ENCODE measurements around the gene CAMP. TPM values are rescaled to one million over a fixed set of nuclear protein-coding genes. Genes with fewer than 3 reads are reported as not detected.

Gene CAMP
- not detected in 2 replicates for total RNA-seq (2012; rRNA removed)

- Histone ChIP-seq H3K9ac (ENCODE audit: low read depth, low read length) (no peak within 1 kb of the TSS), H3K4me1 (ENCODE audit: control insufficient read depth, insufficient read depth, low read length) (no peaks in the 10 kb centered on the region), H3K4me2 (ENCODE audit: low read length) (no peak within 1 kb of the TSS), H3K4me3 (ENCODE audit: low read length) (no peak within 1 kb of the TSS), H3K27me3 (ENCODE audit: control insufficient read depth, insufficient read depth, low read length) (peaks cover 76% of the 10 kb centered on the region), H3K36me3 (ENCODE audit: insufficient read depth, low read length) (no peaks in the 10 kb centered on the region), H3K9me3 (replicated peaks; ENCODE audit: low read length) (no peaks in the 10 kb centered on the region)
Observed at GRCh38 chr3:48222616-48223513, at the start of gene CAMP. Gene CAMP, plus strand, starts transcription at chr3:48223495. Its CDS starts 17 bp downstream, at chr3:48223512.

GRCh38 chr3:48178072-48178471 lies 45.2 kb upstream of the CAMP start:
- Histone ChIP-seq H3K36me3 (ENCODE audit: insufficient read depth, low read length) (peaks cover 68% of the 10 kb centered on the region), H3K4me3 (ENCODE audit: low read length) (no peak overlapping the region), H3K27me3 (ENCODE audit: control insufficient read depth, insufficient read depth, low read length) (no peaks in the 10 kb centered on the region), H3K9me3 (replicated peaks; ENCODE audit: low read length) (no peaks in the 10 kb centered on the region), H3K4me1 (ENCODE audit: control insufficient read depth, insufficient read depth, low read length) (no peaks in the 10 kb centered on the region), H3K4me2 (ENCODE audit: low read length) (no peak overlapping the region), H3K9ac (ENCODE audit: low read depth, low read length) (no peak overlapping the region)

GRCh38 chr3:48180021-48180420 lies 43.3 kb upstream of the CAMP start:
- Histone ChIP-seq H3K27me3 (ENCODE audit: control insufficient read depth, insufficient read depth, low read length) (no peaks in the 10 kb centered on the region), H3K4me2 (ENCODE audit: low read length) (no peak overlapping the region), H3K4me1 (ENCODE audit: control insufficient read depth, insufficient read depth, low read length) (no peaks in the 10 kb centered on the region), H3K4me3 (ENCODE audit: low read length) (no peak overlapping the region), H3K36me3 (ENCODE audit: insufficient read depth, low read length) (peaks cover 59% of the 10 kb centered on the region), H3K9me3 (replicated peaks; ENCODE audit: low read length) (no peaks in the 10 kb centered on the region), H3K9ac (ENCODE audit: low read depth, low read length) (no peak overlapping the region)

- no peak overlapping the region for H3K4me3 ChIP-seq (ENCODE audit: low read length)
- H3K4me1 ChIP-seq (ENCODE audit: control insufficient read depth, insufficient read depth, low read length) = no peaks in the 10 kb centered on the region
- no peak overlapping the region for H3K4me2 ChIP-seq (ENCODE audit: low read length)
- H3K36me3 ChIP-seq (ENCODE audit: insufficient read depth, low read length) = peaks cover 55% of the 10 kb centered on the region
- H3K9me3 ChIP-seq (replicated peaks; ENCODE audit: low read length) = no peaks in the 10 kb centered on the region
- H3K9ac ChIP-seq (ENCODE audit: low read depth, low read length) = no peak overlapping the region
- no peaks in the 10 kb centered on the region for H3K27me3 ChIP-seq (ENCODE audit: control insufficient read depth, insufficient read depth, low read length)
Observed at GRCh38 chr3:48180531-48181253, 42.6 kb upstream of the CAMP start.

GRCh38 chr3:48184299-48184698 lies 39.0 kb upstream of the CAMP start:
- Histone ChIP-seq H3K9me3 (replicated peaks; ENCODE audit: low read length) (no peaks in the 10 kb centered on the region), H3K4me3 (ENCODE audit: low read length) (no peak overlapping the region), H3K4me1 (ENCODE audit: control insufficient read depth, insufficient read depth, low read length) (peaks cover 11% of the 10 kb centered on the region), H3K9ac (ENCODE audit: low read depth, low read length) (no peak overlapping the region), H3K4me2 (ENCODE audit: low read length) (no peak overlapping the region), H3K36me3 (ENCODE audit: insufficient read depth, low read length) (peaks cover 28% of the 10 kb centered on the region), H3K27me3 (ENCODE audit: control insufficient read depth, insufficient read depth, low read length) (no peaks in the 10 kb centered on the region)

- Histone ChIP-seq H3K27me3 (ENCODE audit: control insufficient read depth, insufficient read depth, low read length) (no peaks in the 10 kb centered on the region), H3K4me3 (ENCODE audit: low read length) (no peak overlapping the region), H3K4me1 (ENCODE audit: control insufficient read depth, insufficient read depth, low read length) (peaks cover 11% of the 10 kb centered on the region), H3K9ac (ENCODE audit: low read depth, low read length) (no peak overlapping the region), H3K36me3 (ENCODE audit: insufficient read depth, low read length) (peaks cover 25% of the 10 kb centered on the region), H3K4me2 (ENCODE audit: low read length) (no peak overlapping the region), H3K9me3 (replicated peaks; ENCODE audit: low read length) (no peaks in the 10 kb centered on the region)
Observed at GRCh38 chr3:48185129-48185528, 38.2 kb upstream of the CAMP start.

- Histone ChIP-seq H3K4me3 (ENCODE audit: low read length) (peak overlapping the region; percentile 92), H3K9me3 (replicated peaks; ENCODE audit: low read length) (no peaks in the 10 kb centered on the region), H3K36me3 (ENCODE audit: insufficient read depth, low read length) (peaks cover 15% of the 10 kb centered on the region), H3K27me3 (ENCODE audit: control insufficient read depth, insufficient read depth, low read length) (no peaks in the 10 kb centered on the region), H3K9ac (ENCODE audit: low read depth, low read length) (peak overlapping the region; percentile 86), H3K4me2 (ENCODE audit: low read length) (peak overlapping the region; percentile 89), H3K4me1 (ENCODE audit: control insufficient read depth, insufficient read depth, low read length) (peaks cover 11% of the 10 kb centered on the region)
Observed at GRCh38 chr3:48186631-48187300, 36.5 kb upstream of the CAMP start.

GRCh38 chr3:48187301-48187578 lies 36.1 kb upstream of the CAMP start:
- Histone ChIP-seq H3K36me3 (ENCODE audit: insufficient read depth, low read length) (peaks cover 10% of the 10 kb centered on the region), H3K9me3 (replicated peaks; ENCODE audit: low read length) (no peaks in the 10 kb centered on the region), H3K4me2 (ENCODE audit: low read length) (peak overlapping the region; percentile 89), H3K4me3 (ENCODE audit: low read length) (peak overlapping the region; percentile 92), H3K4me1 (ENCODE audit: control insufficient read depth, insufficient read depth, low read length) (peaks cover 11% of the 10 kb centered on the region), H3K27me3 (ENCODE audit: control insufficient read depth, insufficient read depth, low read length) (no peaks in the 10 kb centered on the region), H3K9ac (ENCODE audit: low read depth, low read length) (peak overlapping the region; percentile 86)

- no peaks in the 10 kb centered on the region for H3K9me3 ChIP-seq (replicated peaks; ENCODE audit: low read length)
- peak overlapping the region; percentile 86 for H3K9ac ChIP-seq (ENCODE audit: low read depth, low read length)
- H3K4me1 ChIP-seq (ENCODE audit: control insufficient read depth, insufficient read depth, low read length) = peaks cover 11% of the 10 kb centered on the region
- peaks cover 5% of the 10 kb centered on the region for H3K36me3 ChIP-seq (ENCODE audit: insufficient read depth, low read length)
- H3K27me3 ChIP-seq (ENCODE audit: control insufficient read depth, insufficient read depth, low read length) = no peaks in the 10 kb centered on the region
- H3K4me3 ChIP-seq (ENCODE audit: low read length) = peak overlapping the region; percentile 92
- H3K4me2 ChIP-seq (ENCODE audit: low read length) = peak overlapping the region; percentile 89
Observed at GRCh38 chr3:48187579-48188265, 35.6 kb upstream of the CAMP start.

- Histone ChIP-seq H3K9me3 (replicated peaks; ENCODE audit: low read length) (no peaks in the 10 kb centered on the region), H3K9ac (ENCODE audit: low read depth, low read length) (peak within 1 kb of the TSS; percentile 86), H3K4me2 (ENCODE audit: low read length) (peak within 1 kb of the TSS; percentile 89), H3K4me1 (ENCODE audit: control insufficient read depth, insufficient read depth, low read length) (peaks cover 11% of the 10 kb centered on the region), H3K4me3 (ENCODE audit: low read length) (peak within 1 kb of the TSS; percentile 92), H3K36me3 (ENCODE audit: insufficient read depth, low read length) (no peaks in the 10 kb centered on the region), H3K27me3 (ENCODE audit: control insufficient read depth, insufficient read depth, low read length) (no peaks in the 10 kb centered on the region)
Observed at GRCh38 chr3:48188266-48189201, 34.8 kb upstream of the CAMP start, which contains the start of gene CDC25A. Gene CDC25A, minus strand, starts transcription at chr3:48188417. Its CDS starts 470 bp downstream, at chr3:48187947.

All from skeletal muscle satellite cell (primary cell).